ENCODE measurements around the gene CDKN3. TPM values are rescaled to one million over a fixed set of nuclear protein-coding genes. Genes with fewer than 3 reads are reported as not detected.

CDKN3 gene
- total RNA-seq: 10 to 100 TPM; 53.9 to 54.6 TPM

- ChIA-PET CTCF (no interaction called here), POLR2A (interaction anchor here (0.9 to 1.5 kb wide), 4 partner anchors 38 to 1244 kb away, joined by 3 to 7 read pairs (median 3); no protein-coding TSS in a partner anchor)
Observed at GRCh38 chr14:54396493-54397335, at the start of gene CDKN3. Gene CDKN3 (plus strand): TSS chr14:54397007. CDS start chr14:54397069, 62 bp downstream.

- CTCF ChIA-PET: interaction anchor here (1.4 kb wide), 1 partner anchor 9 kb away, joined by 3 read pairs; no protein-coding TSS in a partner anchor
- POLR2A ChIA-PET: no interaction called here
Observed at GRCh38 chr14:54347044-54347443, 49.8 kb upstream of the CDKN3 start.

GRCh38 chr14:54348001-54348611 is 48.7 kb upstream of the CDKN3 start:
- ChIA-PET POLR2A (no interaction called here), CTCF (interaction anchor here (0.5 to 1.5 kb wide), 5 partner anchors 8 to 936 kb away, joined by 3 read pairs; no protein-coding TSS in a partner anchor)

GRCh38 chr14:54348923-54349620 is 47.7 kb upstream of the CDKN3 start:
- POLR2A ChIA-PET: no interaction called here

GRCh38 chr14:54349713-54350112 is 47.1 kb upstream of the CDKN3 start:
- ChIA-PET POLR2A (no interaction called here), CTCF (interaction anchor here (1.1 kb wide), 1 partner anchor 21 kb away, joined by 3 read pairs; no protein-coding TSS in a partner anchor)

More at GRCh38 chr14:54348923-54349620, 47.7 kb upstream of the CDKN3 start:
- CTCF ChIA-PET: interaction anchor here (1.1 to 1.5 kb wide), 2 partner anchors 20 to 816 kb away, joined by 3 read pairs; no protein-coding TSS in a partner anchor

- POLR2A ChIA-PET: no interaction called here
- CTCF ChIA-PET: interaction anchor here (1.1 kb wide), 1 partner anchor 21 kb away, joined by 3 read pairs; no protein-coding TSS in a partner anchor
Observed at GRCh38 chr14:54350203-54350602, 46.6 kb upstream of the CDKN3 start.

GRCh38 chr14:54353266-54353665 is 43.5 kb upstream of the CDKN3 start:
- POLR2A ChIA-PET: no interaction called here
- CTCF ChIA-PET: no interaction called here

- ChIA-PET POLR2A (no interaction called here), CTCF (no interaction called here)
Observed at GRCh38 chr14:54353694-54354093, 43.1 kb upstream of the CDKN3 start.

- ChIA-PET CTCF (no interaction called here), POLR2A (no interaction called here)
Observed at GRCh38 chr14:54354096-54354495, 42.7 kb upstream of the CDKN3 start.

- CTCF ChIA-PET: no interaction called here
- POLR2A ChIA-PET: no interaction called here
Observed at GRCh38 chr14:54354968-54355641, 41.7 kb upstream of the CDKN3 start.

GRCh38 chr14:54355698-54356097 is 41.1 kb upstream of the CDKN3 start:
- CTCF ChIA-PET: no interaction called here

GRCh38 chr14:54356172-54356571 is 40.6 kb upstream of the CDKN3 start:
- ChIA-PET CTCF (interaction anchor here (0.7 kb wide), 2 partner anchors 8 to 475 kb away, joined by 3 read pairs; no protein-coding TSS in a partner anchor), POLR2A (no interaction called here)

More at GRCh38 chr14:54355698-54356097, 41.1 kb upstream of the CDKN3 start:
- POLR2A ChIA-PET: no interaction called here

GRCh38 chr14:54360667-54361066 is 36.1 kb upstream of the CDKN3 start:
- CTCF ChIA-PET: no interaction called here
- POLR2A ChIA-PET: no interaction called here

- ChIA-PET POLR2A (no interaction called here), CTCF (no interaction called here)
Observed at GRCh38 chr14:54362089-54362504, 34.7 kb upstream of the CDKN3 start.

- ChIA-PET CTCF (no interaction called here), POLR2A (no interaction called here)
Observed at GRCh38 chr14:54362759-54363437, 33.9 kb upstream of the CDKN3 start.

- POLR2A ChIA-PET: no interaction called here
Observed at GRCh38 chr14:54364555-54365415, 32.0 kb upstream of the CDKN3 start.

GRCh38 chr14:54366736-54367735 is 29.8 kb upstream of the CDKN3 start:
- CTCF ChIA-PET: no interaction called here
- POLR2A ChIA-PET: no interaction called here

More at GRCh38 chr14:54364555-54365415, 32.0 kb upstream of the CDKN3 start:
- CTCF ChIA-PET: no interaction called here
